Endothelial cell of umbilical vein (primary cell): ENCODE data around the gene DHX35. TPM values are rescaled to one million over a fixed set of nuclear protein-coding genes. Genes with fewer than 3 reads are reported as not detected.

Experiments
- BruUV-seq: library from RNA; stranded (reverse); fragments of 400-500 nt; replicated peaks from 2 replicates; lab custom pipeline; 2021; lab: Mats Ljungman, UMichigan
- CTCF ChIA-PET: fragments of 300-600, 350-600 bp; sonication (Branson Sonifier 250); formaldehyde crosslinking; loops from one replicate; lab custom pipeline; 2021; ENCODE audit warnings: antibody characterized with exemption, inconsistent platforms; lab: Charles Lee
- POLR2A ChIA-PET: fragments of 300-600, 350-600 bp; sonication (Branson Sonifier 250); formaldehyde crosslinking; loops from one replicate; lab custom pipeline; 2021; ENCODE audit warnings: antibody characterized with exemption, inconsistent platforms; lab: Charles Lee
- DNase-seq: peaks from one replicate; pipeline ENCODE4 v3.0.0-alpha.2; 2011; ENCODE audit warnings: low read depth, low spot score
- FAIRE-seq: peaks from 2 replicates; lab custom pipeline; 2011; peaks lifted over from hg19 to GRCh38; lab: Jason Lieb, UNC
- H2AFZ ChIP-seq: 2 replicates; pipeline ENCODE4 v1.6.0; 2012; ENCODE audit warnings: low read depth, low read length, control low read depth, inconsistent platforms
- H3K27ac ChIP-seq: 2 replicates; pipeline ENCODE4 v1.5.1; 2011; ENCODE audit warnings: low read depth, mild to moderate bottlenecking, control low read depth, low read length, moderate library complexity; ENCODE audit not compliant: insufficient read depth
- H3K27me3 ChIP-seq, 2 experiments: 2 replicates each; pipeline versions ENCODE4 v1.6.0 to v1.6.1; 2011; ENCODE audit warnings: low read length in 2 of 2, mixed read lengths in 1 of 2; ENCODE audit not compliant: control insufficient read depth in 2 of 2, insufficient read depth in 2 of 2
- H3K36me3 ChIP-seq, 2 experiments: 2 replicates in 1 of 2; 3 replicates in 1 of 2; pipeline ENCODE4 v1.5.1; 2011; ENCODE audit warnings: low read length in 2 of 2, mild to moderate bottlenecking in 1 of 2, moderate library complexity in 1 of 2; ENCODE audit not compliant: control insufficient read depth in 2 of 2, insufficient read depth in 2 of 2; ENCODE audit errors: extremely low read depth in 1 of 2
- H3K4me1 ChIP-seq: 3 replicates; pipeline ENCODE4 v1.5.1; 2011; ENCODE audit warnings: mild to moderate bottlenecking, low read length; ENCODE audit not compliant: control insufficient read depth, insufficient read depth; ENCODE audit errors: extremely low read depth
- H3K4me2 ChIP-seq: 2 replicates; pipeline ENCODE4 v1.6.1; 2011; ENCODE audit warnings: low read length, control low read depth, mixed read lengths; ENCODE audit not compliant: insufficient read depth
- H3K4me3 ChIP-seq, 3 experiments: fragments of 200-600 bp in 1 of 3; sonication (generic), shearing (Covaris generic) in 1 of 3; replicated peaks in 1 of 3; 2 replicates each; pipeline ENCODE4 v1.5.1; 2011 to 2016; ENCODE audit warnings: control low read depth in 3 of 3, low read length in 3 of 3, mild to moderate bottlenecking in 2 of 3, inconsistent platforms in 1 of 3, low read depth in 1 of 3, moderate library complexity in 1 of 3; ENCODE audit not compliant: insufficient read depth in 1 of 3
- H3K79me2 ChIP-seq: 2 replicates; pipeline ENCODE4 v1.6.0; 2012; ENCODE audit warnings: low read length, inconsistent platforms; ENCODE audit not compliant: control insufficient read depth, insufficient read depth
- H3K9ac ChIP-seq: replicated peaks from 2 replicates; pipeline ENCODE3; 2011; ENCODE audit warnings: low read length, control low read depth; ENCODE audit not compliant: insufficient read depth; ENCODE audit errors: extremely low read depth
- H3K9me1 ChIP-seq: replicated peaks from 3 replicates; pipeline ENCODE4 v1.6.0; 2011; ENCODE audit warnings: mild to moderate bottlenecking, low read length; ENCODE audit not compliant: control insufficient read depth, insufficient read depth; ENCODE audit errors: extremely low read depth
- H3K9me3 ChIP-seq: replicated peaks from 2 replicates; pipeline ENCODE4 v1.5.1; 2012; ENCODE audit warnings: low read length, inconsistent platforms; ENCODE audit not compliant: control insufficient read depth, insufficient read depth
- H4K20me1 ChIP-seq: replicated peaks from 2 replicates; pipeline ENCODE3; 2011; ENCODE audit warnings: mild to moderate bottlenecking, low read length; ENCODE audit not compliant: control insufficient read depth, insufficient read depth; ENCODE audit errors: extremely low read depth
- EZH2 ChIP-seq: IDR thresholded peaks from 2 replicates; pipeline ENCODE4 v1.6.1; 2012; ENCODE audit warnings: borderline replicate concordance, low read depth, mild to moderate bottlenecking, moderate library complexity, low read length, inconsistent platforms; ENCODE audit not compliant: severe bottlenecking
- FOS ChIP-seq: IDR thresholded peaks from 2 replicates; pipeline ENCODE4 v1.6.1; 2011; ENCODE audit warnings: mild to moderate bottlenecking, low read length, moderate library complexity, borderline replicate concordance; ENCODE audit not compliant: insufficient read depth
- GATA2 ChIP-seq: IDR thresholded peaks from 2 replicates; pipeline ENCODE4 v1.7.0; 2011; ENCODE audit warnings: low read depth, mild to moderate bottlenecking, moderate library complexity, mixed read lengths, low read length; ENCODE audit not compliant: insufficient read length, insufficient read depth
- JUN ChIP-seq: IDR thresholded peaks from 2 replicates; pipeline ENCODE4 v1.6.1; 2011; ENCODE audit warnings: borderline replicate concordance, low read depth; ENCODE audit not compliant: insufficient read length, insufficient read depth
- MYC ChIP-seq: IDR thresholded peaks from one replicate; pipeline ENCODE4 v1.6.1; 2011; ENCODE audit warnings: mild to moderate bottlenecking, low read depth, low read length
- POLR2A ChIP-seq: IDR thresholded peaks from 2 replicates; pipeline ENCODE4 v1.6.1; 2012; ENCODE audit warnings: low read depth, mild to moderate bottlenecking, control low read depth, low read length
- POLR2AphosphoS5 ChIP-seq: IDR thresholded peaks from 2 replicates; pipeline ENCODE4 v1.6.1; 2012; ENCODE audit warnings: low read depth, mild to moderate bottlenecking, control low read depth, low read length, moderate library complexity; ENCODE audit not compliant: insufficient read depth
- dilution Hi-C: fragments of 300-500 bp; cut with MboI; formaldehyde crosslinking; loops from one replicate; pipeline ENCODE4 v1.15.0; 2019; ENCODE audit warnings: low sequenced_read_pairs; ENCODE audit not compliant: extremely low pct_ligation_motif_present
- intact Hi-C: fragments of 100-400 bp; cut with micrococcal nuclease; formaldehyde crosslinking; loops from one replicate; pipeline ENCODE4 v1.10.0; 2022
- polyA plus RNA-seq, 4 experiments: library from polyadenylated mRNA; depleted of rRNA in 3 of 4; stranded (reverse) in 3 of 4; unstranded in 1 of 4; fragments of >200 nt; gene quantifications; 2 replicates each; pipeline versions ENCODE4 v1.2.1 to v1.2.3, GENCODE V29; 2011 to 2012; ENCODE audit warnings: missing spikeins in 1 of 4
- total RNA-seq: library from RNA; stranded (reverse); gene quantifications from 2 replicates; pipeline ENCODE4 v1.2.3, GENCODE V29; 2021
- TF ChIP-seq, protein P1 (sequence below), 2 donors: IDR thresholded peaks; 1 replicate in 1 of 2; 2 replicates in 1 of 2; pipeline ENCODE4 v1.5.1; 2011; ENCODE audit warnings: low read length in 2 of 2, mild to moderate bottlenecking in 2 of 2, moderate library complexity in 2 of 2, control low read depth in 1 of 2, inconsistent platforms in 1 of 2, low read depth in 1 of 2; ENCODE audit not compliant: insufficient read depth in 1 of 2; ENCODE audit errors: extremely low read depth in 1 of 2
- TF ChIP-seq, protein P2 (sequence below): IDR thresholded peaks from 2 replicates; pipeline ENCODE4 v1.6.1; 2011; ENCODE audit not compliant: insufficient read depth, insufficient read length

DHX35 gene
- total and polyA plus RNA-seq, 2 donors (not counting 3 experiments of a cell fraction or from before 2014, with no cell fraction given) = 10.0 to 13.0 TPM

DNA sequence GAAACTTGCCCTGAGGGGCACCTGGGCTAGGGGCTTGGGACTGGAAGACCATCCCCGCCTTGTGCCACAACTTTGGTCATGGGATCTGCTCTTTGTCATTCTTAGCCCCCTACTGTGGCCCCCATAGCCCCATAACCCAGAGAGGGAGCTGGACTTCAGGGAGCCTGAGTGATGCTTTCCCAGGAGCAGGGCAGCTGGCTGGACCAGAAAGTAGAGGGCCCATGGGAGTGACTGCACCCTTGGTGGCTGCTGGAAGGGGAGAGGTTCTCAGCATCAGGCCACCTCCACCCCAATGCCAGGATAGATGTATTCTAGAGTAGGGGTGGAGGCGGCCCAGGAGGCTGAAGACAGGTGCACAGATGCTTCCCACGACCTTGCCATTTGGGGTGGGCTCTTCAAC is 41.7 kb upstream of the DHX35 start:
- no peaks in the 10 kb centered on the region for H3K9me1 ChIP-seq
- DNase-seq = no peak
- H3K4me1 ChIP-seq = no peaks in the 10 kb centered on the region
- dilution Hi-C loops (no loop called here), intact Hi-C loops (no loop called here)
- H3K27ac ChIP-seq = no peak overlapping the region
- H3K79me2 ChIP-seq = no peaks in the 10 kb centered on the region
- H3K9me3 ChIP-seq = no peaks in the 10 kb centered on the region
- POLR2A ChIA-PET = no interaction called here
- TF ChIP-seq FOS (no peak), POLR2A (no peak), JUN (no peak), EZH2 (no peak), GATA2 (no peak), POLR2AphosphoS5 (no peak), MYC (no peak)
- TF ChIP-seq, protein P1, sequence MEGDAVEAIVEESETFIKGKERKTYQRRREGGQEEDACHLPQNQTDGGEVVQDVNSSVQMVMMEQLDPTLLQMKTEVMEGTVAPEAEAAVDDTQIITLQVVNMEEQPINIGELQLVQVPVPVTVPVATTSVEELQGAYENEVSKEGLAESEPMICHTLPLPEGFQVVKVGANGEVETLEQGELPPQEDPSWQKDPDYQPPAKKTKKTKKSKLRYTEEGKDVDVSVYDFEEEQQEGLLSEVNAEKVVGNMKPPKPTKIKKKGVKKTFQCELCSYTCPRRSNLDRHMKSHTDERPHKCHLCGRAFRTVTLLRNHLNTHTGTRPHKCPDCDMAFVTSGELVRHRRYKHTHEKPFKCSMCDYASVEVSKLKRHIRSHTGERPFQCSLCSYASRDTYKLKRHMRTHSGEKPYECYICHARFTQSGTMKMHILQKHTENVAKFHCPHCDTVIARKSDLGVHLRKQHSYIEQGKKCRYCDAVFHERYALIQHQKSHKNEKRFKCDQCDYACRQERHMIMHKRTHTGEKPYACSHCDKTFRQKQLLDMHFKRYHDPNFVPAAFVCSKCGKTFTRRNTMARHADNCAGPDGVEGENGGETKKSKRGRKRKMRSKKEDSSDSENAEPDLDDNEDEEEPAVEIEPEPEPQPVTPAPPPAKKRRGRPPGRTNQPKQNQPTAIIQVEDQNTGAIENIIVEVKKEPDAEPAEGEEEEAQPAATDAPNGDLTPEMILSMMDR (IDR thresholded peaks at IDR 0.05; ENCODE audit: extremely low read depth in 1 of 2, insufficient read depth in 1 of 2, low read depth in 1 of 2, low read length in 2 of 2) = no peak
- TF ChIP-seq, protein P2, sequence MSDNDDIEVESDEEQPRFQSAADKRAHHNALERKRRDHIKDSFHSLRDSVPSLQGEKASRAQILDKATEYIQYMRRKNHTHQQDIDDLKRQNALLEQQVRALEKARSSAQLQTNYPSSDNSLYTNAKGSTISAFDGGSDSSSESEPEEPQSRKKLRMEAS = no peak
- H3K36me3 ChIP-seq = peaks cover 0 to 26% of the 10 kb centered on the region in 2 experiments
- FAIRE-seq = no peak
- H3K9ac ChIP-seq = no peak overlapping the region
- CTCF ChIA-PET = no interaction called here
- BruUV-seq = no TSS peak
- peaks cover 0 to 3% of the 10 kb centered on the region in 2 experiments for H3K27me3 ChIP-seq
- no peak overlapping the region for H3K4me2 ChIP-seq
- no peak overlapping the region for H2AFZ ChIP-seq
- H4K20me1 ChIP-seq = no peaks in the 10 kb centered on the region
- no peak overlapping the region for H3K4me3 ChIP-seq
